22Rv1 (cell line): ENCODE data around the gene SERPINB12.

Experiments
- H3K27ac ChIP-seq: fragments of 450-650 bp; 2 replicates; pipeline ENCODE4 v1.5.1; 2017
- CTCF ChIP-seq: fragments of 450-650 bp; IDR thresholded peaks from 2 replicates; pipeline ENCODE4 v1.5.1; 2017; ENCODE audit warnings: mild to moderate bottlenecking
- ZFX ChIP-seq: fragments of 450-650 bp; IDR thresholded peaks from 2 replicates; pipeline ENCODE4 v1.6.1; 2017; ENCODE audit warnings: antibody characterized with exemption, borderline replicate concordance

The SERPINB12 gene

GRCh38 chr18:63514326-63514725, 27.8 kb upstream of the SERPINB12 start:
- TF ChIP-seq ZFX, result no peak
- no peak for TF ChIP-seq CTCF
- no peak overlapping the region for H3K27ac ChIP-seq

DNA sequence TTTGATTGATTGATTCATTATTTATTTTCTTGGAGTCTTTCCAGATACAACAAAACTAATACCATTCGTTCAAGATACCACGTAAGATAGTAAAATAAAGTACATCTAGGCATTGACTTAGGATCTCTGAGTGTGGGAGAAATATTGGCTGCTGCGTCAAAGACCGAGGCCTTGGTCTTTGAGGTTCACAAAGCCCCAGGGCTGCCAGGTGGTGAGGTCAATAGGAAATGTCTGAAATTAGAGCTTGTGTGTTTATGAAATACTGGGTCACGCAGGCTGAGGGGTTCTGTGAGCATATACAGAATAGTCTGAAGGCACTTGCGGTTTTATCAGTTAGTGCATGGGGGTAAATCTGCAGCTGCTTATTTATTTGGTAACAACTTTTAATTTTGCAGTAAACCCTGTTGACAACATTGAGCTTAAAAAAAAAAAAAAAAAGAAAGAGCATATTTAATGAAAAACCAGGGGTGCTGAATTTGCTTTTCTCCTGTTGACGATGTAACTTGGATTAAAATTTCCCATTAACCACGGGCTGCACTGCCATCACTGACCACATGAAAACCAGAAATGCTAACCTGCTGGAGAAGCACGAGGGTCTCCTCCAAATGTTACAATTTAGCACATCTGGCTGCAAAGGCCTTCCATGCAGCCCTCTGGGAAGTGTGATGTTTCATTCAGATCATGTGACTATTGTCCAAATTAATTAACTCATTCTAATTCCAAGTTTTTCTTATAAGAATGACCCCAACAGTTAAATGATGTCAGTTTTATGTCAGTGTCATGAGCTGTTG, 27.1 kb upstream of the SERPINB12 start:
- no peak for TF ChIP-seq ZFX
- TF ChIP-seq CTCF, result no peak
- no peak overlapping the region for H3K27ac ChIP-seq

GRCh38 chr18:63515801-63516200, 26.4 kb upstream of the SERPINB12 start:
- TF ChIP-seq CTCF (no peak), ZFX (no peak)
- no peak overlapping the region for H3K27ac ChIP-seq

DNA sequence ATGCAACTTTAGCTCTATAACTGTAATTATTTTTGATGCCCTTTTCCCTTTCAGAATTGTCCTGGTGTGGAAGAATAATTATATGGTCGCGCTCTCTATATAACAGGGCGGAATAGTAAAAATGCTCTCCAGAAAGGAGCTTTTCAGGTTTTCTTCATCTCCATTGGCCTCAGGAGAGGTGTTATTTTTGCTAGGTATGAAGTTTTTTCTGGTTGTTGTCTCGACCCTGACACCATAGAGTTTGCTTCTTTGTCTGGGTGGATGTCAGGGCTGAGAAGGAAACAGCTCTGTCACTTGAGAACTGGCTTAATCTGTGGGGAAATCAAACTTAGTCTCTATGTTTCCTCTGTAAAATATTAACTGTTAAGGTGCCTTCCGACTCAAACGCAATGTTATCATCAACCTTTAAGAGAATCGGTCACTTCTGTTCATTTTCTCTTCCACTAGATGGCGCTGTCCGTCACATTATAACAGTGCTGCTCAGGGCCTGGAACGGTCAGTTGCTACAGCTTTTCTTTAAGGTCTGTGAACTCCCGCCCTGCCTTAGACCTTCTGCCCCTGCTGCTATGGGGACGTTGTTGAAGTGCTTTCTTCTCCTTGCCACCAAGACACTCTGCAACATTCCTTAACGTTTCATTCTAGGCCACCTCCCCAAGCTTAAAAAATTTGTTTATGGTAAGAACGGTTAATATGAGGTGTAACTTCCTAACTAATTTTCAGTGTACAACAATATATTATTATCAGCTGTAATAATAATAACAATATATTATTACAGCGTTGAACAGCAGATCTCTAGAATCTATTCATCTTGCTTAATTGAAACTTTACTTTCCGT, 23.8 kb upstream of the SERPINB12 start:
- TF ChIP-seq CTCF (peak; percentile 80), ZFX (no peak)

GRCh38 chr18:63520053-63520685, 22.0 kb upstream of the SERPINB12 start:
- TF ChIP-seq CTCF, result no peak
- no peak for TF ChIP-seq ZFX
- H3K27ac ChIP-seq, result no peak overlapping the region

More for the DNA sequence above, 23.8 kb upstream of the SERPINB12 start:
- no peak overlapping the region for H3K27ac ChIP-seq

- TF ChIP-seq ZFX, result no peak
- H3K27ac ChIP-seq, result no peak overlapping the region
Observed at GRCh38 chr18:63523660-63524059, 18.5 kb upstream of the SERPINB12 start.

- TF ChIP-seq CTCF (no peak), ZFX (no peak)
- H3K27ac ChIP-seq, result no peak overlapping the region
Observed at GRCh38 chr18:63527251-63527650, 14.9 kb upstream of the SERPINB12 start.
